ENCODE results near the gene MBD3L3. TPM values are rescaled to one million over a fixed set of nuclear protein-coding genes. Genes with fewer than 3 reads are reported as not detected.
A peak's percentile ranks its signal among the peaks of the same experiment; 100 is the strongest.

MBD3L3 gene
- polyA plus RNA-seq, 1 donor from 2014 or later = not detected

- Histone ChIP-seq H4K20me1 (ENCODE audit: insufficient read depth) (no peaks in the 10 kb centered on the region), H3K36me3 (ENCODE audit: insufficient read depth, low read length) (no peaks in the 10 kb centered on the region), H3K9ac (ENCODE audit: low read length) (no peak overlapping the region), H3K27ac (ENCODE audit: low read length) (no peak overlapping the region), H3K9me3 (ENCODE audit: low read length) (no peaks in the 10 kb centered on the region), H3F3A (ENCODE audit: insufficient read depth, low read length, poor library complexity, severe bottlenecking) (no peaks in the 10 kb centered on the region), H3K4me2 (ENCODE audit: low read length) (no peak overlapping the region), H3K9me2 (ENCODE audit: insufficient read depth, low read length) (no peaks in the 10 kb centered on the region), H3K27me3 (ENCODE audit: insufficient read depth, low read depth, low read length) (no peaks in the 10 kb centered on the region), H2AFZ (ENCODE audit: low read depth, low read length) (no peak overlapping the region), H3K4me3 (ENCODE audit: low read length) (no peak overlapping the region), H3K79me2 (replicated peaks; ENCODE audit: insufficient read depth, low read length) (no peaks in the 10 kb centered on the region)
- no peak for TF ChIP-seq REST (IDR thresholded peaks at IDR 0.05; ENCODE audit: borderline replicate concordance)
- TF ChIP-seq RAD21 (conservative IDR thresholded peaks at IDR 0.05) = no peak
- TF ChIP-seq TAF1 (IDR thresholded peaks at IDR 0.05; ENCODE audit: low read depth) = no peak
- no peak for TF ChIP-seq MXI1 (conservative IDR thresholded peaks at IDR 0.05; ENCODE audit: poor library complexity, severe bottlenecking)
- no peak for TF ChIP-seq CTCF (IDR thresholded peaks at IDR 0.05; ENCODE audit: poor library complexity, severe bottlenecking)
- TF ChIP-seq EP300 (conservative IDR thresholded peaks at IDR 0.05; ENCODE audit: poor library complexity, severe bottlenecking) = no peak
- TF ChIP-seq POLR2AphosphoS5 (IDR thresholded peaks at IDR 0.05) = no peak
- TF ChIP-seq SMC3 (conservative IDR thresholded peaks at IDR 0.05; ENCODE audit: poor library complexity) = no peak
- TF ChIP-seq EZH2 (IDR thresholded peaks at IDR 0.05; ENCODE audit: borderline replicate concordance, insufficient read depth, low read length, poor library complexity, severe bottlenecking) = no peak
These were observed 43.2 kb upstream of the MBD3L3 start for GRCh38 chr19:7101498-7102253.

GRCh38 chr19:7099597-7099921 is 41.1 kb upstream of the MBD3L3 start:
- Histone ChIP-seq H2AFZ (ENCODE audit: low read depth, low read length) (peak overlapping the region; percentile 84), H4K20me1 (ENCODE audit: insufficient read depth) (no peaks in the 10 kb centered on the region), H3K9ac (ENCODE audit: low read length) (peak overlapping the region; percentile 81), H3F3A (ENCODE audit: insufficient read depth, low read length, poor library complexity, severe bottlenecking) (no peaks in the 10 kb centered on the region), H3K27ac (ENCODE audit: low read length) (peak overlapping the region; percentile 94), H3K9me2 (ENCODE audit: insufficient read depth, low read length) (no peaks in the 10 kb centered on the region), H3K4me3 (ENCODE audit: low read length) (peak overlapping the region; percentile 71), H3K79me2 (replicated peaks; ENCODE audit: insufficient read depth, low read length) (no peaks in the 10 kb centered on the region), H3K36me3 (ENCODE audit: insufficient read depth, low read length) (no peaks in the 10 kb centered on the region), H3K9me3 (ENCODE audit: low read length) (no peaks in the 10 kb centered on the region), H3K4me2 (ENCODE audit: low read length) (peak overlapping the region; percentile 54), H3K27me3 (ENCODE audit: insufficient read depth, low read depth, low read length) (no peaks in the 10 kb centered on the region)
- no peak for TF ChIP-seq MXI1 (conservative IDR thresholded peaks at IDR 0.05; ENCODE audit: poor library complexity, severe bottlenecking)
- TF ChIP-seq SMC3 (conservative IDR thresholded peaks at IDR 0.05; ENCODE audit: poor library complexity) = no peak
- no peak for TF ChIP-seq POLR2AphosphoS5 (IDR thresholded peaks at IDR 0.05)
- no peak for TF ChIP-seq REST (IDR thresholded peaks at IDR 0.05; ENCODE audit: borderline replicate concordance)
- no peak for TF ChIP-seq CTCF (IDR thresholded peaks at IDR 0.05; ENCODE audit: poor library complexity, severe bottlenecking)
- TF ChIP-seq TAF1 (IDR thresholded peaks at IDR 0.05; ENCODE audit: low read depth) = no peak
- TF ChIP-seq RAD21 (conservative IDR thresholded peaks at IDR 0.05) = no peak

Data from neural cell (in vitro differentiated cells).